AG09319 (cell line): ENCODE data around the gene OR2J1.
"Not testable (repeated sequence)": the region's sequence is repeated elsewhere in the genome, so short reads cannot be mapped to it uniquely, and the experiment has no call there.

Experiments
- DNase-seq: peaks from one replicate; pipeline ENCODE4 v3.0.0-alpha.2; 2010; ENCODE audit warnings: low read depth; ENCODE audit errors: extremely low read depth
- CTCF ChIP-seq: IDR thresholded peaks from 2 replicates; pipeline ENCODE4 v1.5.1; 2011; ENCODE audit warnings: low read depth, mild to moderate bottlenecking, inconsistent platforms, low read length, moderate library complexity

OR2J1 gene

GRCh38 chr6:29092957-29093356 lies 6.3 kb upstream of the OR2J1 start:
- no peak for TF ChIP-seq CTCF
- no peak for DNase-seq

GRCh38 chr6:29097803-29098202 lies 1.5 kb upstream of the OR2J1 start:
- no peak for TF ChIP-seq CTCF

GRCh38 chr6:29107758-29108157 lies 8.5 kb downstream of the OR2J1 start, which contains the start of gene OR2J3:
OR2J3 (plus strand) TSS chr6:29108058; CDS start chr6:29111891, 3,833 bp downstream.
- DNase-seq, result no peak
- no peak for TF ChIP-seq CTCF

More at GRCh38 chr6:29097803-29098202, 1.5 kb upstream of the OR2J1 start:
- no peak for DNase-seq

- no peak for DNase-seq
- no peak for TF ChIP-seq CTCF
Measured at GRCh38 chr6:29112135-29112534, 12.8 kb downstream of the OR2J1 start.

GRCh38 chr6:29114964-29115363 lies 15.7 kb downstream of the OR2J1 start:
- DNase-seq, result not testable (repeated sequence)

- no peak for TF ChIP-seq CTCF
- no peak for DNase-seq
Measured at GRCh38 chr6:29129326-29130012, 30.2 kb downstream of the OR2J1 start.

- no peak for TF ChIP-seq CTCF
Measured at GRCh38 chr6:29130644-29131043, 31.4 kb downstream of the OR2J1 start.

GRCh38 chr6:29131691-29132090 lies 32.4 kb downstream of the OR2J1 start:
- DNase-seq, result no peak
- no peak for TF ChIP-seq CTCF

More at GRCh38 chr6:29130644-29131043, 31.4 kb downstream of the OR2J1 start:
- no peak for DNase-seq
